ENCODE data around the gene DSN1.

The DSN1 gene

DNA sequence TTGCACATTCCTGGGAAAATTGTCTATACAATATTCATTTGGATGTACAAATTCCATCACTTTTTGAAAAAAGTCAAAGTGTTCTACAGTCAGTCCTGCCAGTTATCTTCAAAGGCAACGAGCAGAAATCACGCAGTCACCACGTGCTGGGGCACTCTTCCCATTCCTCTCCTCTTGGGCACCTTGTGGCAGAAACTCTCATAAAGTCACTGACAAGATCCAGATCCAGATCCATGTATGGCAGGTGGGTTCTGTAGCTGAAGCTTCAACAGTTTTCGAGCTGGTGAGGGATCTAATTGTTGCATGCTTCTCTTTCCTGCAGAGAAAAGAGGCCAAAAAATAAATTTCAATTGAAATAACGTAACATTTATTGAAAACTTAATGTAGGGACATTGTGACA lies 21.0 kb downstream of the DSN1 start:
- no peak for DNase-seq

DNA sequence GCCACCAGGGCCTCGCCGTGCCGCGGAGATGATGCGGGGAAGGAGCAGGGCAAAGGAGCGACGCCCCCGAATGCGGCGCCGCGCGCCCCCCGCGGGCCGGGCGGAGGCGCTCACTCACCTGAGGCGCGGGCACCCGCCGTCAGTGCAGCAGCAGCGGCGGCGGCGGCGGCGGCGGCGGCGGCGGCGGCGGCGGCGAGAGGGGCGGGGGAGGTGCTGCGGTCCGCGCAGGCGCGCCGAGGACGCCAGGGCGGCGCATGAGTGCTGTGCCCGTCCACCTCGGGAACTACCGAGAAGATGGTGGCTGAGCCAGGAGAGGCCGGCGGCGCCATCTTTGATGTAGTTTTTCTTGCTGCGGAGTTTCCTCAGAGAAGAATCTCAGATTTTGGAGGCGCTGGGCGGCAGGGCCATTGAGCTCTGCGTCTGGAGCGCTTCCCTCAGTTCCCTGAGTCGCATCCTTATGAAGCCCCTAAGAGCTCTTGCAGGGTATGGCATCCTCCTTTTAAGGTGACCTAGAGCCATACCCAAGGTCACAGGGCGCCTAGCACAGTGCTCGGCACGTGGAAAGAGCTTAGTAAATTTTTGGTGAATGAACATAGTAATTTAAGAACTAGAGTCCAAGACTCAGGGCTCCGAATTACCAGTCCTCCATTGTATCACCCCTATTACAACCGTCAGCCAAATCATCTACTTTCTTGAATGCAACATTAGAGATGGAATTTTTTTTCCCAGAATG lies 27.5 kb downstream of the DSN1 start, which contains the start of gene NDRG3:
TSS of gene NDRG3 (minus strand) at position 164 of the 733 bp plus-strand sequence. CDS start 24,355 bp downstream, outside the sequence.
- DNase-seq = peak; percentile 89

DNA sequence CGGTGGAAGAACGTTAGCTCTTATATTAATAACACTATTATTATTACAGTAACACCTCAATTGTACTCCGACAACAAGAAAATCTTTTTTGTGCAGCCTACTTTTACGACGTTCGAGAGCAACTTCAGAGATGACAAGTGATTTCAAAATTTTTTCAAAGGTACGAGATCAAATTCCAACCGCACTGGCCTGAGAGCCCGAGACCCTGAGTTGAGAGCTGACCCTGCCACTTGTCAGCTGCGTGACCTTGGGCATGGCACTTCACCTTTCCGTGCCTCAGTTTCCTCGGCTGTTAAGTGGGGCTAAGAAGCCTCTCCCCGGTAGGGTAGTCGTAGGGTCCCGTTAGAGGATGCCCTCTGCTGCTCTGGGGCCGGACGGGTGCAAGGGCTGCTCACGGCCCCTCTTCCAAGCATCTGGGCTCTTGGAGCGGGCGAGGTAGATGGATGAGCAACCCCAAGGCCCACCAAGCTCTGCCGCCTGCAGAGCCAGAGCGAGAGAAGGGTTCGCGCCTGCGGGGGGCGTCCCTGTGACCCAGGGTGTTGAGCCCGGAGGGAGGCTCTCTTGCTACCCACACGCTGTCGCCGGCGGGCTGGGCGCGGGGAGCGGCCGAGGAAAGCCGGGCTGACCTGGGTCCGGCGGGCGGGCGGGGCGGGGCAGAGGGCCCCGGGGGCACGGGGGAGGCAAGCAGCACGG lies 28.2 kb downstream of the DSN1 start:
- DNase-seq = no peak

DNA sequence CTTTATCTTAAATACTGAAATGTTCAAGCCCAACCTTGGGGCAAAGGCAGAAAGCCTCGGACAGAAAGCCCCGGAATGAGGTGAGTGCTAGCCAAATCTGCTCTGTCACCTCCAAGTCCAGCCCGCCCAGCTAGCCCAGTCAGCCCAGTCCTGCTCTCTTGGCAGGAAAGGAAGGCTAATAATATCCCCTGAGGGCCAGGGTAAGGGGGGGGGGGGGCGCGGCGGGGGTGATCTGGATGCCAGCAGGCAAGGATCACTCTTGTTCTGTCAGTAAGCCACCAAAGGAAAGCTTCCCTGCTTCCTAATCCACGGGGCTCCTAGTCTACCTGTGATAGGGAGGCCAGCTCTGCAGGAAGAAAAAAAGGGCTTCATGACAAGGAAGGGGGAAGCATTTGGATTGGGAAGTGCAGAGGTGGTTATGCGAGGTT lies 28.8 kb downstream of the DSN1 start:
- DNase-seq = no peak

DNA sequence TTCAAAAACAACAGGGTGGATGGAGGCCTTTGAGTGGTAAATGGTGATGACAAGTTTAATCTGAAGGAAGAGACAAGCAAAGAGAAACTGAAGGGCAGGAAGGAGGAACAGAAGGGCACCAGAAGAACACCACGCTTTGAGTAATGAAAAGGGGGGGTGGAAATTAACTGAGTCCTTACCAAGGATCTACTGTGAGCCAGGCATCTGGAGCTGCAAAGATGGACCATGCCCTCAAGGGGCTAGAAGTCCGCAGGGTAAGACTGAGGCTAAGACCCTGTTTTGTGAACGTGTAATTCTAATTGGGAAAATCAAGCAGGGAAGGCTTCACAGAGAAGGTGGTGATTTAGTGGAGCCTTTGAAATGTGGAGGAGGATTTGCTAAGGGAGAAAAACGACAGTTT lies 29.3 kb downstream of the DSN1 start:
- DNase-seq = no peak

DNA sequence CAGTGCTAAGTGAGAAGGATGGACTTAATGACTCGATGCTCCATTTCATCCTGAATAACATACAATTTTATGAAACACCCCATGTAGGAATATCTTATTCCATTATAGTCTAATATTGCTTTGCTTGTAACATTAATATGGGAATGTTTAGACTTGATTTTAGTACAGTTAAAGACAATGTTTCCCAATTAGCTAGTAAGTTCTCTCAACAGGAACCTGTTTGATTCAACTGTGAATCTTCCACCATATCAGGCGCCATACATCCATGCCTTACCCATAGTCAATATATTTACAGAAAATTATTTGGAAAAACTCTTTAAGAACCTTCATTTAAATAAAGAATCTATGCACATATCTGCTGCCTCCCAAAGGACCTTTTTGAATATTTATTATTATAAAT lies 31.0 kb downstream of the DSN1 start:
- no peak for DNase-seq

DNA sequence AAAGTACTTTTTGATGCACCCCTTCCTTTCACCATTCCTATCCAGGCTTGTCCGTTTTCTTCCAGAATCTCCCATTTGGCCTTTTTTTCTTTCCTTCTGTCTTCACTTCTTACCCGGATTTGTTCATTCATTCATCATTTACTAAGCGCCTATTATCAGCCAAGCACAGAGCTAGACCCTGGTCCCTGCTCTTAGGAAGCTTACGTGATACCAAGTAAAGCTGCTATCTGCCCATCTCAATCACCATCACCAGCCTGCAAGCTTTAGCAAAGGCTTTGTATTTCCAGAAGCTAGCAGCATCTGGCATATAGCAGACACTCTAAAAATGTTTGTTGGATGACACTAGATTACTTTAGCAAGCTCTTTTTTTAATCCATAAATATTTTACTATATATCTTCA lies 32.5 kb downstream of the DSN1 start:
- DNase-seq = no peak

DNA sequence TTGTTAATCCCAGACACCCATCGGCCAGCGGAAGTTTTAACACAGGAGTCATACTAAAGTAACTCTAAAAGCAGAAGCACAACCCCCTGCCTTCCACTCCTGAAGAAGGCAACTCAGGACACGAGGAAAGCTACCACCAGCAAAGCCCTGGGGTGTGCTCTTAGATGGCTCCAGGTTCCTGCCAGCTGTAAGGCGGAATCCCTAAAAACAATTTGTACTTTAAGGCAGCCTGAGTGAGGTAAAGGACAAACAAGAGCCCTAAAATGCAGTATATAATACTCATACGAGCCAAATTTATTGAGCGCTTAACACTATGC lies 36.4 kb downstream of the DSN1 start:
- no peak for DNase-seq

DNA sequence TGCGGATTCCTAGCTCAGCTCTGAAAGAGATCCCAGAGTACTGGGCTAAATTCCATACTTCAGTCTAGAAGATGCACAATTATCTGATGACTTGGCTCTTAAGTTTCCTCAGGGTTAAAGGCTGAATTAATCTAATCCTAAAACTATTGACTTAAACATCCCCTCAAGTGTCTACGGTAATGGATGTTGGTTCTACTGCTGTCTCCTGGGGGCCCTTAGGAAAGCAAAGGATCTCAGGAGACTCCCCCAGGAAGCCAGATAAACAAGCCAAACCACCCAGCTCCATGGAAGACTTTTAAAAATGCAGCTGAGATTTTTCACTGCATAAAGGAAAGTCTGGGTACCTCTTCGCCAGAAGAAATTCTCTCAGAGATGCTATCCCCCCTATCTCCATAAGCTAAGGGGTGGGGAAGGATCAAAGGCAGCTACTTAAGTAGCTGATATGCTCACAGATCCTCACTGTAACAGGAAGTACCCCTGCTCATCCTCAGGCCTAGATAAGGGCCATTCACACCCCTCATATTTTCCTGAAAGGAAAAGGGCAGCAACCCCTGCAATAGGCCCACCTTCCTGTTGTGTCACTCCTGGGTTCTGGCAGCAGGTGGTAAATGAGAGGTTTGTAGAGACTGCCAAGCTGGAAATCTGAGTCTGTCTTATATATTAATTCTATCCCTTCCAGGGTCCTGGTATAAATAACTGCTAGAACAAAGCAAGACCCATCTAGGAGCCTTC lies 36.9 kb downstream of the DSN1 start:
- no peak for DNase-seq

DNA sequence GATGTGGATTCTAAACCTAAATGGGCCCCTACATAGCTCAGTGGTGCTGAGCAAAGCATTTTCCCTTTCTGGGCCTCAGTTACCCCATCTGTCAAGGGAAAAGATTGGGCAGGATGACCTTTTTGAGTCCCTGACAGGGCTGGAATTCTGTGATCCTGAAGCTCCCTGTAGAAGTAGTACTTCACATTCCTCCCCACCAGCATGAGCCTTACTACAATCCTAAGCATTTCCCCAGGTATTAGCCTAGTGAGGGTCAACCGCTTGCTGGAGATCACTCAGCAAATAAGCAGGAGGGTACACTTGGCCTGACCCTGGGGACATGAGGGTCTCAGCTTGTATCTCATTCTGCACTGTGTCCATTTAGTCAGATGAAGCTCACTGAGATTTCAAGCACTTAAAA lies 41.1 kb downstream of the DSN1 start:
- no peak for DNase-seq

DNA sequence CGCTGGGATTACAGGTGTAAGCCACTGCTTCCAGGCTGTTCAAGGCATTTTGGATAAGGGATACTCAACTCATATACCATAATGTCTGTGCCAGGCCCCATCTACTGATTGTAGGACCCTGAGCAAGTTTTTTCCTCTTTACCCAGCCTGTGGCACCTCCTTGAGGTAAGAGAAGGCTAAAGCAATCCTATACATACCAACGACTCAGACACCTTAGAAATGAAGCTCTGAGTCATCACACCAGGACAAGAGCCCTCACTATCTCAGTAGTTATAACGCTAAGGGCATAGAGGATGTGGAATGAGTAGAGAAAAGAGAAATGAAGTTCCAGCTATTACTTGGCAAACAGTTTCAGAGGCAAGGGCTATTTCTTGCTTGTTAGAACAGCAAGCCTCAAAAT lies 44.6 kb downstream of the DSN1 start:
- DNase-seq = no peak

DNA sequence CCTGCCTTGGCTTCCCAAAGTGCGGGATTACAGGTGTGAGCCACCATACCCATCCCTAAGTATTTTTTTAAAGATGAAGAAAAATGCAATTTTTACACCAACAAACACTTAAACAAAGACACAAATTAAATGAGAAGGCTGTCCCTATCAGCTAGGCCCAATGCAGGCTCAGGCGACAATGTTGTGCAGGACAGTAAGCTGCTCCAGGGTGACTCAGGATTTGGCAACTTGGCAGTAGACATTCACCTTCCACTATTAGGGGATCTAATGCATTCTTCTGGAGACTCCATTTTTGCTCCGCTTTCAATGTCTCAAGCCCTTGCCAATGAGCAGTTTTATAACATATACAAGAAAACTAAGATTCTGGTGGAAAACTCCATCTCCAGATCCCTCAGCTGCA lies 47.4 kb downstream of the DSN1 start:
- no peak for DNase-seq

DNA sequence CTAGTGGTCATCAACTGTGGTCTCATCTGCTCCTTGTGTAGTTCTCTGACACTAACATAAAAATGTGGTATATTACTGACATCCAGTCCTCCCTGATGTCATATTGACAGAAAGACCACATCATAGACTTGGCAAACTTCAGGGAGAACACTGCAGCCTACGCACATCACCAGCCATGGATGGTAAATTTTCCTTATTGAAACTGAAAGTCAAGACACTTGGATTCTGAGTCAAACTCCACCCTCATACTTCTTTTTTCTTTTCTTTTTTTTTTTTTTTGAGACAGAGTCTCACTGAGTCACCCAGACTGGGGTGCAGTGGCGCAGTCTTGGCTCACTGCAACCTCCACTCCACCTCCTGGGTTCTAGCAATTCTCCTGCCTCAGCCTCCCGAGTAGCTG lies 53.1 kb downstream of the DSN1 start:
- DNase-seq = no peak

DNA sequence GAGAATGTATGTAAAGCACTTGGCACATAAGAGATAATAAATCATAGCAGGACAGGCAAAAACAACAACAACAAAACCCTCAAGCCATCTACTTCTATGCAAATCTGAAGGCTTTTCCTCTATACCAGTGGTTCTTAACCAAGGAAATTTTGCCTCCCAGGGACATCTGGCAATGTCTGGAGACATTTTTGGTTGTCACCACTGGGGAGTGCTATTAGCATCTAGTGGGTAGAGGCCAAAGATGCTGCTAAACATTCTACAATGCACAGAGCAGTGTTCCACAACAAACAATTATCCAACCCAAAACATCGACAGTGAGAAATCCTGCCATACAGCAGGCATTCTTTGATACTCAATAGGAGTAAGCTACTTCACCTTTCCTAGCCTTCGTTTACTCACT lies 55.9 kb downstream of the DSN1 start:
- no peak for DNase-seq

DNA sequence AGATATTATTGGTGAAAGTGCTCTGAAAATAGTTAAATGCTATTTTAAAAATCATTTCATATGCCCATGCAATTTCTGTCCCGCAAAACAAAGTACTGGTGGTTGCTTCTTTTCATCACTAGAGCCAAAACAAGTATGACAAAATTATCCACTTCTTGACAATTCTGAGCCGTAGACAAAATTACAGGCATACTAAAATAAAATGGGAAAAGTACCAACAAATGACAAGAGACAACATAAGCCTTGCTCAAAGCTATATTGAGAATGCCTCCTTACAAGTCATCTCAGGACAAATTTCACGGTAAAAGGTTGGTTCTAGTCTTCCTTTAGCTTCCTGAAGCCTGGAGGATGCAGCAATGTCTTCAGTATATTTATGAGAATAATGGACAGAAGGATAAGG lies 56.5 kb downstream of the DSN1 start:
- no peak for DNase-seq

DNA sequence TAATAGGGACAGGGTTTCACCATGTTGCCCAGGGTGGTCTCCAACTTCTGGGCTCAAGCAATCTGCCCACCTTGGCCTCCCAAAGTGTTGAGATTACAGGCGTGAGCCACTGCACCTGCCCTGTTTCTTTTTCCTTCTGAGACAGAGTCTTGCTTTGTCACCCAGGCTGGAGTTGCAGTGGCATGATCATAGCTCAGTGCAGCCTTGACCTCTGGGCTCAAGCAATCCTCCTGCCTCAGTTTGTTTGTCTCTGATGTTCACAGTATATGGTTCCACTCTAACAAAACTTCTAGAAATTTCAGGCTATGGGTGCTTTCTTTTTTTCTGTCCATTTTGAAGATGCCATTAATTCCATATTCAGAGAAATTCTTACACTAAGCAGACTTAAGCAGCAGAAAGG lies 60.8 kb downstream of the DSN1 start:
- DNase-seq = no peak

DNA sequence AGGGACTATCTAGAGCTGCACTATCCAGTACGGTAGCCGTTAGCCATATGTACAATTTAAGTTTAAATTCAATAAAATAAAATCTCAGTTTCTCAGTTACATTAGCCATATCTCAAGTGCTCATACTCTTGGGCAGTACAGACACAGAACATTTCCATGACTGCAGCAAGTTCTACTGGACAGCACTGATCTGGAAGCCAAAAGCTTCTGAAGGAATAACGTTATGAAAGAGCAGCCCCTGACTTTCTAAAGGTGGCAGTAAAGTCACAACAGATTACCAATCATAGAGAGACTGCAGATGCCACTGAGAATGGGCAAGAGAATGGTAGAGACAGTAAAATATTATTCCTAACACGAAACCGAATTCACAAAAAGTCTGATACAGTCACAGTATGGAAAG lies 64.4 kb downstream of the DSN1 start:
- DNase-seq = no peak

DNA sequence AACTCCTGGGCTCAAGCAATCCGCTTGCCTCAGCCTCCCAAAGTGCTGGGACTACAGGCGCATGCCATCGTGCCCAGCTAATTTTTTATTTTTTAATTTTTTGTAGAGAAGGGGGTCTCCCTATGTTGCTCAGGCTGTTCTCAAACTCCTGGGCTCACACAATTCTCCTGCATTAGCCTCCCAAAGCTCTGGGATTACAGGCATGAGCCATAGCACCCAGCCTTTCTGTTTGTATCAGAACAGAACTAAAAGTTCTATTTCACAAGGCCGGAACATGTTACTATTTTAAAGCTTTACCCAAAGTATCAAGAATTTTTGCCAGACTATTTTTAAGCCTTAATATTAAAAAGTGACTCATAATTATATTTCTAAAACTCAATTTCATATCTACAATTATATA lies 70.0 kb downstream of the DSN1 start:
- no peak for DNase-seq

Data from activated gamma-delta T cell treated with Interleukin-2 at 50 U/mL for 16 hours (primary cell).